MM.1S (cell line): ENCODE data around the gene ABCG4.

Experiments
- DNase-seq: peaks from one replicate; pipeline ENCODE4 v3.0.0-alpha.2; 2015
- H2AFZ ChIP-seq: fragments of 300-600 bp; sonication (generic); 2 replicates; pipeline ENCODE4 v1.6.0; 2016; ENCODE audit warnings: antibody characterized with exemption, low read length
- H3F3A ChIP-seq: fragments of 300-600 bp; sonication (generic); 2 replicates; pipeline ENCODE4 v1.6.1; 2016; ENCODE audit warnings: mild to moderate bottlenecking, antibody characterized with exemption, low read length, moderate library complexity, mixed read lengths; ENCODE audit not compliant: insufficient read depth
- H3K27ac ChIP-seq: fragments of 300-600 bp; sonication (generic); 2 replicates; pipeline ENCODE4 v1.5.1; 2016; ENCODE audit warnings: mild to moderate bottlenecking, low read length
- H3K27me3 ChIP-seq: fragments of 300-600 bp; sonication (generic); replicated peaks from 2 replicates; pipeline ENCODE4 v1.6.0; 2016; ENCODE audit warnings: low read length; ENCODE audit not compliant: insufficient read depth
- H3K36me3 ChIP-seq: fragments of 300-600 bp; sonication (generic); replicated peaks from 2 replicates; pipeline ENCODE4 v1.6.1; 2016; ENCODE audit warnings: mild to moderate bottlenecking, low read length, mixed read lengths; ENCODE audit not compliant: insufficient read depth
- H3K4me1 ChIP-seq: fragments of 300-600 bp; sonication (generic); 2 replicates; pipeline ENCODE4 v1.6.1; 2016; ENCODE audit warnings: low read length, mixed read lengths
- H3K4me2 ChIP-seq: fragments of 300-600 bp; sonication (generic); 2 replicates; pipeline ENCODE4 v1.6.0; 2016; ENCODE audit warnings: low read depth, low read length
- H3K4me3 ChIP-seq: fragments of 300-600 bp; sonication (generic); 2 replicates; pipeline ENCODE4 v1.5.1; 2016; ENCODE audit warnings: low read length, mixed read lengths
- H3K79me2 ChIP-seq: fragments of 300-600 bp; sonication (generic); 2 replicates; pipeline ENCODE4 v1.6.1; 2016; ENCODE audit warnings: mixed run types, low read length, mixed read lengths
- H3K9ac ChIP-seq: fragments of 300-600 bp; sonication (generic); 2 replicates; pipeline ENCODE4 v1.6.1; 2016; ENCODE audit warnings: low read length, mixed read lengths
- H3K9me2 ChIP-seq: fragments of 300-600 bp; sonication (generic); replicated peaks from 2 replicates; pipeline ENCODE4 v1.6.1; 2016; ENCODE audit warnings: mild to moderate bottlenecking, low read length, mixed read lengths; ENCODE audit not compliant: insufficient read depth
- H3K9me3 ChIP-seq: fragments of 300-600 bp; sonication (generic); replicated peaks from 2 replicates; pipeline ENCODE4 v1.6.1; 2016; ENCODE audit warnings: mild to moderate bottlenecking, low read length, mixed read lengths; ENCODE audit not compliant: insufficient read depth
- H4K20me1 ChIP-seq: fragments of 300-600 bp; sonication (generic); 2 replicates; pipeline ENCODE4 v1.6.1; 2016; ENCODE audit warnings: mild to moderate bottlenecking, low read length, moderate library complexity, mixed read lengths; ENCODE audit not compliant: insufficient read depth
- CTCF ChIP-seq: fragments of 300-600 bp; sonication (generic); IDR thresholded peaks from 2 replicates; pipeline ENCODE4 v1.5.1; 2016; ENCODE audit warnings: antibody characterized with exemption, low read length, mixed read lengths
- EZH2 ChIP-seq: fragments of 300-600 bp; sonication (generic); optimal IDR thresholded peaks from 2 replicates; pipeline ENCODE3; 2017; ENCODE audit warnings: low read depth, mild to moderate bottlenecking, antibody characterized with exemption, low read length, mixed read lengths
- EZH2phosphoT487 ChIP-seq: fragments of 300-600 bp; sonication (generic); IDR thresholded peaks from 2 replicates; pipeline ENCODE4 v1.6.1; 2018; ENCODE audit warnings: antibody characterized with exemption, low read length

The ABCG4 gene

GRCh38 chr11:119193001-119193400 is 44.1 kb downstream of the ABCG4 start:
- Histone ChIP-seq H3K9me2 (no peaks in the 10 kb centered on the region), H3K4me3 (no peak overlapping the region), H3K4me2 (no peak overlapping the region), H3K36me3 (no peaks in the 10 kb centered on the region), H3K79me2 (no peaks in the 10 kb centered on the region), H3K27me3 (no peaks in the 10 kb centered on the region), H3K9ac (no peak overlapping the region), H3K4me1 (peaks cover 4% of the 10 kb centered on the region), H2AFZ (no peak overlapping the region), H3F3A (no peaks in the 10 kb centered on the region), H3K9me3 (no peaks in the 10 kb centered on the region), H3K27ac (no peak overlapping the region), H4K20me1 (no peaks in the 10 kb centered on the region)
- no peak for DNase-seq
- no peak for TF ChIP-seq EZH2phosphoT487
- TF ChIP-seq EZH2, result no peak
- no peak for TF ChIP-seq CTCF

GRCh38 chr11:119193626-119194025 is 44.8 kb downstream of the ABCG4 start:
- no peak overlapping the region for H3K4me3 ChIP-seq
- DNase-seq, result no peak
- no peaks in the 10 kb centered on the region for H3K9me2 ChIP-seq
- no peak overlapping the region for H3K4me2 ChIP-seq
- no peak overlapping the region for H3K9ac ChIP-seq
- TF ChIP-seq EZH2phosphoT487, result no peak
- TF ChIP-seq CTCF, result no peak
- no peak for TF ChIP-seq EZH2
- no peaks in the 10 kb centered on the region for H3F3A ChIP-seq
- H3K27ac ChIP-seq, result no peak overlapping the region
- H3K36me3 ChIP-seq, result no peaks in the 10 kb centered on the region
- no peaks in the 10 kb centered on the region for H4K20me1 ChIP-seq
- no peaks in the 10 kb centered on the region for H3K9me3 ChIP-seq
- H3K79me2 ChIP-seq, result no peaks in the 10 kb centered on the region
- no peak overlapping the region for H2AFZ ChIP-seq
- H3K27me3 ChIP-seq, result no peaks in the 10 kb centered on the region
- peaks cover 4% of the 10 kb centered on the region for H3K4me1 ChIP-seq

GRCh38 chr11:119194811-119195440 is 46.1 kb downstream of the ABCG4 start:
- Histone ChIP-seq H3K4me3 (no peak overlapping the region), H3K9me2 (no peaks in the 10 kb centered on the region), H4K20me1 (no peaks in the 10 kb centered on the region), H3K36me3 (no peaks in the 10 kb centered on the region), H3K27ac (no peak overlapping the region), H3K4me2 (no peak overlapping the region), H3K79me2 (no peaks in the 10 kb centered on the region), H3K4me1 (peaks cover 4% of the 10 kb centered on the region), H3K9ac (no peak overlapping the region), H3F3A (no peaks in the 10 kb centered on the region), H3K9me3 (no peaks in the 10 kb centered on the region), H3K27me3 (no peaks in the 10 kb centered on the region), H2AFZ (no peak overlapping the region)
- DNase-seq, result no peak
- no peak for TF ChIP-seq EZH2
- no peak for TF ChIP-seq CTCF
- no peak for TF ChIP-seq EZH2phosphoT487
